Trophoblast cell (in vitro differentiated cells and primary cell): ENCODE measurements around the gene GNAO1.

Experiments used
- DNase-seq, 2 donors: peaks; one replicate each; pipeline ENCODE4 v3.0.0-alpha.2; 2016
- H2AFZ ChIP-seq: 2 replicates; pipeline ENCODE4 v1.6.1; 2013; ENCODE audit warnings: low read length, moderate library complexity, mild to moderate bottlenecking; ENCODE audit not compliant: insufficient read depth, poor library complexity
- H2AK5ac ChIP-seq: 2 replicates; pipeline ENCODE4 v1.6.1; 2013; ENCODE audit warnings: mild to moderate bottlenecking, low read length
- H2BK120ac ChIP-seq: 2 replicates; pipeline ENCODE4 v1.6.1; 2013; ENCODE audit warnings: low read length, mild to moderate bottlenecking, moderate library complexity; ENCODE audit not compliant: insufficient read depth, poor library complexity
- H2BK12ac ChIP-seq: 2 replicates; pipeline ENCODE4 v1.6.1; 2013; ENCODE audit warnings: mild to moderate bottlenecking, low read length, moderate library complexity
- H2BK5ac ChIP-seq: 2 replicates; pipeline ENCODE4 v1.6.1; 2013; ENCODE audit warnings: low read length, low read depth, moderate library complexity, mild to moderate bottlenecking; ENCODE audit not compliant: poor library complexity
- H3K14ac ChIP-seq: 2 replicates; pipeline ENCODE4 v1.6.1; 2013; ENCODE audit warnings: mild to moderate bottlenecking, low read length
- H3K18ac ChIP-seq: 2 replicates; pipeline ENCODE4 v1.6.1; 2013; ENCODE audit warnings: mild to moderate bottlenecking, low read length
- H3K23ac ChIP-seq: 2 replicates; pipeline ENCODE4 v1.6.1; 2013; ENCODE audit warnings: low read length
- H3K27ac ChIP-seq: 2 replicates; pipeline ENCODE4 v1.5.1; 2013; ENCODE audit warnings: low read depth, mild to moderate bottlenecking, inconsistent platforms, low read length, moderate library complexity
- H3K27me3 ChIP-seq: 2 replicates; pipeline ENCODE4 v1.6.1; 2013; ENCODE audit warnings: inconsistent platforms, mild to moderate bottlenecking, low read length, moderate library complexity; ENCODE audit not compliant: insufficient read depth
- H3K36me3 ChIP-seq, 2 experiments: 1 replicate in 1 of 2; 2 replicates in 1 of 2; pipeline ENCODE4 v1.6.1; 2013; ENCODE audit warnings: low read length in 2 of 2, mild to moderate bottlenecking in 2 of 2, moderate library complexity in 1 of 2; ENCODE audit not compliant: insufficient read depth in 2 of 2, control insufficient read depth in 1 of 2
- H3K4ac ChIP-seq: 2 replicates; pipeline ENCODE4 v1.6.1; 2013; ENCODE audit warnings: low read depth, mild to moderate bottlenecking, low read length, moderate library complexity
- H3K4me1 ChIP-seq, 2 experiments: 1 replicate in 1 of 2; 2 replicates in 1 of 2; pipeline ENCODE4 v1.6.1; 2013; ENCODE audit warnings: low read length in 2 of 2, mild to moderate bottlenecking in 2 of 2, moderate library complexity in 1 of 2; ENCODE audit not compliant: insufficient read depth in 2 of 2, control insufficient read depth in 1 of 2
- H3K4me2 ChIP-seq: 2 replicates; pipeline ENCODE4 v1.6.1; 2013; ENCODE audit warnings: inconsistent platforms, mild to moderate bottlenecking, low read length, moderate library complexity
- H3K4me3 ChIP-seq: 2 replicates; pipeline ENCODE4 v1.5.1; 2013; ENCODE audit warnings: mild to moderate bottlenecking, low read depth, low read length, inconsistent platforms
- H3K79me1 ChIP-seq: one replicate; pipeline ENCODE4 v1.6.1; 2013; ENCODE audit warnings: low read length
- H3K79me2 ChIP-seq: 2 replicates; pipeline ENCODE4 v1.6.1; 2013; ENCODE audit warnings: low read length, mild to moderate bottlenecking; ENCODE audit not compliant: control insufficient read depth, insufficient read depth, poor library complexity
- H3K9ac ChIP-seq: 2 replicates; pipeline ENCODE4 v1.6.1; 2013; ENCODE audit warnings: mild to moderate bottlenecking, low read length
- H3K9me3 ChIP-seq: 2 replicates; pipeline ENCODE4 v1.6.1; 2013; ENCODE audit warnings: low read depth, mild to moderate bottlenecking, control low read depth, inconsistent platforms, low read length; ENCODE audit not compliant: insufficient read depth
- H4K12ac ChIP-seq: 2 replicates; pipeline ENCODE4 v1.6.1; 2013; ENCODE audit warnings: low read depth, mild to moderate bottlenecking, low read length, moderate library complexity
- H4K8ac ChIP-seq: 2 replicates; pipeline ENCODE4 v1.6.1; 2013; ENCODE audit warnings: low read depth, mild to moderate bottlenecking, low read length, moderate library complexity
- H4K91ac ChIP-seq: one replicate; pipeline ENCODE4 v1.6.1; 2013; ENCODE audit warnings: low read depth, mild to moderate bottlenecking, low read length, moderate library complexity
- WGBS: extraction: QIAGEN DNeasy Blood & Tissue Kit; methylation state at CpG from one replicate; pipeline ENCODE4 v1.1.7; 2013; ENCODE audit warnings: missing lambda C conversion rate; ENCODE audit not compliant: insufficient read length, insufficient coverage; ENCODE audit errors: extremely low coverage; 5-methylcytosine and 5-hydroxymethylcytosine counted together

GNAO1 gene

GRCh38 chr16:56324406-56324805 lies 133.1 kb downstream of the GNAO1 start:
- no CpG with 5 or more reads among the region's 9 CpGs for WGBS
- peak; percentile 86 to 92 for DNase-seq
- no peak overlapping the region for H2AK5ac ChIP-seq

GRCh38 chr16:56325956-56326355 lies 134.7 kb downstream of the GNAO1 start:
- Histone ChIP-seq H3K23ac (no peak overlapping the region), H4K12ac (no peak overlapping the region), H4K91ac (no peak overlapping the region), H3K14ac (no peak overlapping the region), H3K9ac (no peak overlapping the region), H3K27ac (no peak overlapping the region), H3K4me2 (no peak overlapping the region), H3K36me3 (no peaks in the 10 kb centered on the region), H3K4ac (no peak overlapping the region), H2AFZ (no peak overlapping the region), H3K4me1 (peaks cover 6 to 11% of the 10 kb centered on the region in 2 experiments), H2BK12ac (no peak overlapping the region), H4K8ac (no peak overlapping the region), H3K79me1 (no peaks in the 10 kb centered on the region), H3K18ac (no peak overlapping the region), H3K27me3 (no peaks in the 10 kb centered on the region), H2BK5ac (no peak overlapping the region), H3K9me3 (no peaks in the 10 kb centered on the region), H2BK120ac (no peak overlapping the region), H3K79me2 (no peaks in the 10 kb centered on the region), H2AK5ac (no peak overlapping the region), H3K4me3 (no peak overlapping the region)
- no peak for DNase-seq
- no CpG with 5 or more reads among the region's 6 CpGs for WGBS

More at GRCh38 chr16:56324406-56324805, 133.1 kb downstream of the GNAO1 start:
- Histone ChIP-seq H3K79me1 (no peaks in the 10 kb centered on the region), H4K91ac (no peak overlapping the region), H2BK12ac (no peak overlapping the region), H4K12ac (no peak overlapping the region), H3K4me1 (peaks cover 6 to 10% of the 10 kb centered on the region in 2 experiments), H3K4me3 (no peak overlapping the region), H4K8ac (no peak overlapping the region), H3K9ac (no peak overlapping the region), H2AFZ (no peak overlapping the region), H3K4ac (no peak overlapping the region), H3K4me2 (no peak overlapping the region), H3K79me2 (no peaks in the 10 kb centered on the region), H3K18ac (no peak overlapping the region), H3K36me3 (no peaks in the 10 kb centered on the region), H2BK5ac (no peak overlapping the region), H2BK120ac (no peak overlapping the region), H3K23ac (no peak overlapping the region), H3K27ac (no peak overlapping the region), H3K27me3 (no peaks in the 10 kb centered on the region), H3K14ac (no peak overlapping the region), H3K9me3 (no peaks in the 10 kb centered on the region)

DNA sequence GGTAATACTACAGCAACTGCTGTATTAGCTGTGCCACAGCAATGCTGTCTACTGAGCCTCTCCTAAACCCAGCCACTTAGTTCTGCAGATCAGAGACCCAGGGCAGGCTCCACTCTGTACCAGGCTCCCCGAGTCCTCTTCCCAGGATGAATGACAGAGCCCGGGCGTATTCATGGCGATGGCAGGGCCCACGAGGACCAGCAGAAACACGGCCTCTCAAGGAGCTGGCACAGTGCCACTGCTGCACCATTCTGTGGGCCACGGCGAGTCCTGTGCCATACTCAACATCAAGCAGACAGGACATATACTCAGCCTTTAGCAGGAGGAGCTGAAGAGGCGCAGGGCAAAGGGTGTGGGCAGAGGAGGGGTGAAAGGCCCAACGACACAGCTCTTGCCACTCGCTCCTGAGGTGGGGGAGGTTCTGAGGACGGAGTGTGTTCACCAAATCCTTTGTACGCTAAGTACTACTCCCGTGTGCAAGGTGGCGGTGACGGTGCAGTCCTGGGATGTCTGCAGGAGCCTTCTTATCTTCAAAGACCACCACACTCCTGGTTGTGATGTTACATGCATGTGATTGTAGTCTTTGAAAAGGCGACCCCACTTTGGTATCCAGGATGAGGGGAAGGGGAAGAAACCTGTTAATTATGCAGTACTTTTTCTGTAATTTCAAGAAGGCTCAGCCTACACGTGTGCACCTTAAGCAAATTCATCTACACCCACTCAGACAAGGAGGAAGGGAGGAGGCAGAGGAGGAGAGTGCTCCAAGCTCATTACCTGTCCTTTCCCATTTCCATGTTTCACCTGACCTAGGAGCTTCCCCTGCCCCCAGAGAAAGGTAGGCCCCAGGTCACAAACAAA lies 136.0 kb downstream of the GNAO1 start:
- Histone ChIP-seq H3K23ac (no peak overlapping the region), H3K18ac (no peak overlapping the region), H2BK5ac (no peak overlapping the region), H3K4me3 (no peak overlapping the region), H3K4me1 (peaks cover 6 to 11% of the 10 kb centered on the region in 2 experiments), H3K4me2 (no peak overlapping the region), H3K9ac (no peak overlapping the region), H4K8ac (no peak overlapping the region), H2AFZ (no peak overlapping the region), H4K91ac (no peak overlapping the region), H3K4ac (no peak overlapping the region), H3K14ac (no peak overlapping the region), H3K27ac (no peak overlapping the region), H4K12ac (no peak overlapping the region), H2BK12ac (no peak overlapping the region), H3K9me3 (no peaks in the 10 kb centered on the region), H2BK120ac (no peak overlapping the region), H3K36me3 (no peaks in the 10 kb centered on the region), H3K79me1 (no peaks in the 10 kb centered on the region), H3K79me2 (no peaks in the 10 kb centered on the region), H3K27me3 (no peaks in the 10 kb centered on the region), H2AK5ac (no peak overlapping the region)
- DNase-seq, result no peak
- WGBS, result no CpG with 5 or more reads among the region's 18 CpGs

- no peak overlapping the region for H4K12ac ChIP-seq
- H4K91ac ChIP-seq, result no peak overlapping the region
- no peaks in the 10 kb centered on the region for H3K27me3 ChIP-seq
- no peak overlapping the region for H4K8ac ChIP-seq
- no peak overlapping the region for H3K18ac ChIP-seq
- peaks cover 6 to 11% of the 10 kb centered on the region in 2 experiments for H3K4me1 ChIP-seq
- no peak overlapping the region for H3K23ac ChIP-seq
- no peak overlapping the region for H2AK5ac ChIP-seq
- H3K79me2 ChIP-seq, result no peaks in the 10 kb centered on the region
- H3K9ac ChIP-seq, result no peak overlapping the region
- no CpG with 5 or more reads among the region's 6 CpGs for WGBS
- H3K36me3 ChIP-seq, result no peaks in the 10 kb centered on the region
- H3K4me3 ChIP-seq, result no peak overlapping the region
- no peak overlapping the region for H3K27ac ChIP-seq
- H3K9me3 ChIP-seq, result no peaks in the 10 kb centered on the region
- no peaks in the 10 kb centered on the region for H3K79me1 ChIP-seq
- no peak overlapping the region for H2BK12ac ChIP-seq
- no peak overlapping the region for H3K4me2 ChIP-seq
- no peak overlapping the region for H3K14ac ChIP-seq
- no peak overlapping the region for H3K4ac ChIP-seq
- no peak overlapping the region for H2BK5ac ChIP-seq
- DNase-seq, result no peak
- H2BK120ac ChIP-seq, result no peak overlapping the region
- no peak overlapping the region for H2AFZ ChIP-seq
Measured at GRCh38 chr16:56327929-56328258, 136.6 kb downstream of the GNAO1 start.
